Stimulated activated CD8-positive, alpha-beta memory T cell treated with anti-CD3 and anti-CD28 coated beads, Interleukin-2, amount 100 ng/mL, for 1 hour (primary cell): ENCODE data around the gene ADGRG3.
"Not testable (repeated sequence)": the region's sequence is repeated elsewhere in the genome, so short reads cannot be mapped to it uniquely, and the experiment has no call there.

Experiments used
- DNase-seq, 2 donors: peaks; one replicate each; pipeline ENCODE4 v3.0.0-alpha.2; 2020; ENCODE audit warnings: low read depth in 2 of 2

The ADGRG3 gene

GRCh38 chr16:57663917-57664661, 4.0 kb upstream of the ADGRG3 start:
- DNase-seq: no peak

DNA sequence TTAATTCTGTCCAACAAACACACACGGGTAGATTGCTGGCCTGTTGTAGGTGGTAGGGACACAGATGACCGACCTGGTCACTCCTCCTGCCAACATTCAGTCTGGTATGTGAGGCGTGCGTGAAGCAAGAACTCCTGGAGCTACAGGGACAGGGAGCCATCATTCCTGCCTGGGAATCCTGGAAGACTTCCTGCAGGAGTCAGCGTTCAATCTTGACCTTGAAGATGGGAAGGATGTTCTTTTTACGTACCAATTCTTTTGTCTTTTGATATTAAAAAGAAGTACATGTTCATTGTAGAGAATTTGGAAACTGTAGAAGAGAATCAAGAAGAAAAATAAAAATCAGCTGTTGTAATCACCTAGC, 3.5 kb upstream of the ADGRG3 start:
- no peak for DNase-seq

- DNase-seq: no peak
Measured at GRCh38 chr16:57665541-57665940, 2.6 kb upstream of the ADGRG3 start.

DNA sequence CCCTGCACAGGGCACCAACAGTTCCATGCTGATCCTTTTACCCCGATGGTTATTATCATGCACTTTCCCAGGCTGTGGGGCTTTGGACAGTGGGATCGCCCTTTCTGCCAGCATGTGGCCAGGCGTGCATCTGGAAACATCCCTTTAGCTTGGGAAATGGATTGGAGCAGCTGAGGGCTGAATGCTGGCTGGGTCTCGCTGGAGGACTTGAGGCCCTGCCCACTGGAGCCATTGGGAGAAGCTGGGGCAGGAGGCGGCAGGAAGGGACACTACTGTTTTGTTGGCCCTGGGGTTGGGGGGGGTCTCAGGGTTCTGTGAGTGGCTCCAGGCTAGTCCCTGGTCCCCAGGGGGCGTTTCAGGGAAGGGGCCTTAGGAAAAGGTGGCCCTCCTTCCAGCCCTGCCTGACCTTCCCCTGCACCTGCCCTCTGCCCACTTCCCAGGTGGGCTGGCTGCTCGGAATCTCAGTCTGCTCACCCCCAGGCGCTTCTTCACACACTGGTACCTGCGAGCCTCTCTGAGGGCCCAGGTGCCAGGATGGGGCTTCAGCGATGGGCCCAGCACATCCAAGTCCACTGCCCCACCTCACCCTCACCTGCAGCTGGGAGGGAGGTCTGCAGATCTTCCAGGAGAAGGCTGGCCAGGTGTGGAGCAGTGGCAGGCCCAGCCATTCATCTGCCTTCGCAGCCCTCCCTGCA, 1.6 kb upstream of the ADGRG3 start:
- DNase-seq: no peak

DNA sequence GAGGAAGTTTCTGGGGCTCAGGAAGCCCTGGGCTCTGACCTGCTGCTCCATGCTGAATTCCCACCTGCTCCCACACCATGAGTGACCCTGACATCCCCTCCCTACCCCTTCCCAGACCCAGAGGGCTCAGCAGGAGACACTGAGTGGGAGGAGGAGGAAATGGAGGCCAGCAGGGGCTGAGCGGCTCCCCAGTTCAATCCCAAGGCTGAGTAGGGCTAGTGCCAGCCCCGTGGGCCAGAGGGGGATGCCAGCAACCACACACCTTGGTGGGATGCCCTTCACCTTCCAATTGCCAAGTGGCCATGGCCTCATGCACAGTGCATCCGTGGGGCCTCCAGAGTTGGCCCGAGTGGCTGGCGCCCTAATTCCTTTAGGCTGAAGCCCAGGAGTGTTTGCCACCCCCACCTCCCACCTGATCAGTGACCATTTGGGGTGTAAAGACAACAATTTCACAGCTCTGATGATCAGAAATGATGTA, 1.0 kb upstream of the ADGRG3 start:
- no peak for DNase-seq

DNA sequence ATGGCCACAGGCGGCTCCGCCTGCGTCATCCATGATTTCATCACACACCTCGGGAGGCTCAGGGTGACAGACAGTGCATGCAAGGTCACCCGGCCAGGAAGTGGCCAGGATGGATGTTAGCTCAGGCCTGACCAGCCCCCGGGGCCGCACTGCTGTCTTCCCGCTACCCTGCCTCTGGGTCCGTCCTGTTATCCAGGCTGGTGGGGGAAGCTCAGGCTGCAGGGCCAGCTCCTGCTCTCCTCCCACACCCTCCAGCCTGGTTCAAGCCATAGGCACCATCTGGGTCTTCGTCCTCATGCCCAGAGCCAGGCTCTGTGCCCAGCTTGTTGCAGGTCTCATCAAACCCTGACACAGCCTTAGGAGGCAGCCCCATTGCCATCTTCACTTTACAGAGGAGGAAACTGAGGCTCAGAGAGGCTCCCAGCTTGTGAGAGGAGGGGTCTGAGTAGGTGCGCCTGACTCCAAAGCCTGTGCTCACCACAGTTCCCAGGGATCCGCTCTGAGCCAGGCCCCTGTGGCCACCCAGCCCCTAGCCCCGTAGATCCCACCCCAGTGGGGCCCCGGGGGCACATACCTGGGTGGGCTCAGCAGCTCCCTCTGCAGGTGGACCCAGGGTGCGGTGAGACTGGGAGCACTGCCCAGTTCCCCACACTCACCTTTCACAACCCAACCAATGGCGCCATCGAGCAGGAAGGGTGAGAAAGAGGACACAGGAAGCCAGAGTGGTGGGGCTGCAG, 412 bp upstream of the ADGRG3 start:
- DNase-seq: no peak

- DNase-seq: no peak
Measured at GRCh38 chr16:57668630-57669475, 747 bp downstream of the ADGRG3 start.

GRCh38 chr16:57669476-57670162, 1.5 kb downstream of the ADGRG3 start:
- DNase-seq: no peak

- DNase-seq: no peak
Measured at GRCh38 chr16:57670196-57670595, 2.1 kb downstream of the ADGRG3 start.

GRCh38 chr16:57671451-57671850, 3.3 kb downstream of the ADGRG3 start:
- DNase-seq: not testable (repeated sequence)

DNA sequence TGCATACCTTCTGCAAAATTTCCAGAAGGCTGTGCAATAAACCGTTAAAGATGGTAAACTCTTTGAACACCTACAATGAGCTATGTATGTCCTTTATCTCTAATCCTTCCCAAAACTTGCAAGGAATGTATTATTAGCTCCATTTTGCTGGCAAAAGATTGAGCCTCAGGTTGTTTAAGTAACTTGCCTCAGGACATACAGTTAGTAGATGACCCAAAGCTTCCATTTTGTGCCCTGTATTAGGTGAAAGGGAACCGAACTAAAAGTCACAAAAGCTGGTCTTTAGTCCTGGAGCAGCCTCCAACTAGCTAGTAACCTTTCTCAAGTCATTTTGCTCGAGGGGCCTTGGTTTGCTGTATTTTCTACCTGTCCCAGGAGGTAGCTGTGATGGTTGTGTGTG, 4.3 kb downstream of the ADGRG3 start:
- DNase-seq: no peak

DNA sequence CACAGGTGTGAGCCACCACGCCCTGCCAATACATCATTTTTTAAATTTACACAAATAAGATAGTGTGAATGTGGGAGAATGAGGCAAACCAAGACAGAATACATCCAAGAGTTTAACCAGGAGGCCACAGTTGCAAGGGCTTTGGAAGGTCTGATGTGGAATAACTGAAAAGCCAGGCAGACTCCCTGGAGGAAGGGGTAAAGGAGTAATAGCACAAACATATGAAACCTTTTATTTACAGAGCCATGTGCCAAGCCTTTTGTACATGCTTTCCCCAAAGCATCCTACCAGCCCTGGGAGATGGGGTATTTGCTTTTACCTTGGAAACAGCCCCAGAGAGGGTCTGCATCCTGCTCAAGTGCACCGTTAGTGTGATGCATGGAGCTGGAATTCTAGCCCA, 4.7 kb downstream of the ADGRG3 start:
- no peak for DNase-seq

GRCh38 chr16:57675741-57676551, 7.8 kb downstream of the ADGRG3 start:
- DNase-seq: no peak

GRCh38 chr16:57676553-57677085, 8.5 kb downstream of the ADGRG3 start:
- DNase-seq: no peak

DNA sequence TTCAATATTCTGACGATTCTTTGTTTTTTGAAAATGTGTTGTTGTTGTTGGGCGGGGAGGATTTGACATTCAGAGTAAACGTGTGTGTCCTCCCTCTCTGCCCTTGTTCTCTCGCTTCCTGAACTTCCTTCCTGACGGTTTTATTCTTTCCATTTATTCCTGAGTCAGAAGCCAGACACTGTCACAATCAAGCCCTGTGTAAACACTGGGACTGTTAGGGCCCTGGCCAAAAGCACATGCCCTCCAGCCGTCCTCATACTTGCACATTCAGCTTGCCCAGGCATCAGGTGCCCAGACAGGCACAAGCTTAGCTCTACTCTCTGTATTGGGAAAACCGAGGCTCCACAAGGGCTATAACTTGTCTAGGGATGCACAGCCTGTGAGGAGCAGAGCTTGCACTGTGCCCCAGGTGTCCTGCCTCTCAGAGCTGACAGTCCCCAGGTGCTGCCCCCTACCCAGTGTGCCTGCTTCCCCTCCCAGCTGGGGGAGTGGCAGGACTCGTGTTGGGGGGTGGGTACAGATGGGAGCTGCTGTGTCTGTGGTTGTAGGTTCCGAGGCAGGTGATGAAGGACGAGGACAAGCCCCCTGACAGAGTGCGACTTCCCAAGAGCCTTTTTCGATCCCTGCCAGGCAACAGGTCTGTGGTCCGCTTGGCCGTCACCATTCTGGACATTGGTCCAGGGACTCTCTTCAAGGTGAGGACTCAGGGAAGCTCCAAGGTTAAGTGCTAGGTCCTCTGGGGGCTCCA, 9.7 kb downstream of the ADGRG3 start:
- DNase-seq: no peak

DNA sequence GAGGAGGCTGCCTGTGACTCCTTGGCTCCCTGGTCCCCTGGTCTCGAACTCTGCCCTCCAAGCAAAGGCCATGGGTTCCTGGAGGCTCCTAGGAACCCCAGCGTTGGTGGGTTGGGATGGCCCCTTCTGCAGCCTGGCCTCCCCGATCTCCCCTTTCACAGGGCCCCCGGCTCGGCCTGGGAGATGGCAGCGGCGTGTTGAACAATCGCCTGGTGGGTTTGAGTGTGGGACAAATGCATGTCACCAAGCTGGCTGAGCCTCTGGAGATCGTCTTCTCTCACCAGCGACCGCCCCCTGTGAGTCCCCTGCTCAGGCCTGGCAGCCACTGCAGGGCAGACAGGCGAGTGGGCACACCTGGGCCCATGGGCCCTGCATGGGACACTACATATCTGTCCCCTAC, 10.9 kb downstream of the ADGRG3 start:
- DNase-seq: no peak

DNA sequence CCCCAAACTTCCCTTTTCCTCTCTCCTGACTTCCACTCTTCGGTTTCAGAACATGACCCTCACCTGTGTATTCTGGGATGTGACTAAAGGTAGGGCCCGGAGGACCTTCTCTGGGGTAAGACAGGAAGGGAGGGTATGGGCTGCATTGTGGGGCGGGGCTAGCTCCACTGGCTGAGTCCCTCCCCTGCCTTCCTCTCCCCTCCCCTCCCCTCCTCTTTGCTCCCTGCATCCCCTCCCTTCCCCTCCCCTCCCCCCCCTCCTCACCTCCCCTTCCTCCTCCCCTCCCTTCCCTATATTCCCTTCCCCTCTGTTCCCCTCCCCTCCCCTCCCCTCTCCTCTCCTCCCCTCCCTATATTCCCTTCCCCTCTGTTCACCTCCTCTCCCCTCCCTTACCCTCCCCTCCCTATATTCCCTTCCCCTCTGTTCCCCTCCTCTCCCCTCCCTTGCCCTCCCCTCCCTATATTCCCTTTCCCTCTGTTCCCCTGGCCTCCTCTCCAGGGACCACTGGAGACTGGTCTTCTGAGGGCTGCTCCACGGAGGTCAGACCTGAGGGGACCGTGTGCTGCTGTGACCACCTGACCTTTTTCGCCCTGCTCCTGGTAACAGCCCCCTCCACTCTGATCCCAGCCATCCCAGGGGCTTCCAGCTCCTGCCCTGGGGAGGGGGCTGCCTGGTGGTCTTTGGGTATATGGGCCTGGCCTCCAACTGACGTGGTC, 11.8 kb downstream of the ADGRG3 start:
- no peak for DNase-seq

GRCh38 chr16:57680842-57681375, 12.8 kb downstream of the ADGRG3 start:
- DNase-seq: no peak
